Measurements from ENCODE around the gene CRYBG1.

CRYBG1 gene

GRCh38 chr6:106360410-106360988 is at the start of gene CRYBG1:
Gene CRYBG1 (plus strand): TSS chr6:106360717. CDS start chr6:106360909, 192 bp downstream.
- DNase-seq (ENCODE audit: low read depth in 2 of 2), result peak; percentile 48 to 68

DNA sequence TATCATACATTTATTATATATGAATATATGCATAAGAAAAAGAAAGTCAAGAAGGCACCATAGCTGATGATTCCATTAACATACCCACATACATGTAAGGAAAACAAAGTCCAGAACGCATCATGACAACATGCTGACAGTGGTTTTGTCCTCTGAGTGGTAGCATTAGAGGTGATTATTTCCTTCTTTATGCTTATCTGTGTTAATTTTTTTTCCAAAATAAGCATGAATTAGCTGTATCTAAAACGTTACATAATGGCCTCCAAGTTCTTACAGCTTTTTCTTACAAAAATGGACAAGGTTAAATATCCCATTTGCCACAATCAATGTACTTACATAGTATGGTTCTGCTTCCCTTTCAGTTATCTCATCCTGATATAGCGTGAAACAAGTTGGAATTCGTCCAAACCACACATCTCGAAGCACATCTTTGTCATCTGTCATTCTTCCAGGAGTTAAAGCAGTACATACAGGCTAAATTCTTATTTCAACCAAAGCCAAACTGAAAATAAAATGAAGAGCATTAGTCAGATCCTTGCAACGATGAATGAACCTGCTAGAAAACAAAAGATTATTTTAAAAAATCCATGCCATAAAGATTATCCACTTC is 44.6 kb upstream of the CRYBG1 start:
- no peak for DNase-seq (ENCODE audit: low read depth in 2 of 2)

DNA sequence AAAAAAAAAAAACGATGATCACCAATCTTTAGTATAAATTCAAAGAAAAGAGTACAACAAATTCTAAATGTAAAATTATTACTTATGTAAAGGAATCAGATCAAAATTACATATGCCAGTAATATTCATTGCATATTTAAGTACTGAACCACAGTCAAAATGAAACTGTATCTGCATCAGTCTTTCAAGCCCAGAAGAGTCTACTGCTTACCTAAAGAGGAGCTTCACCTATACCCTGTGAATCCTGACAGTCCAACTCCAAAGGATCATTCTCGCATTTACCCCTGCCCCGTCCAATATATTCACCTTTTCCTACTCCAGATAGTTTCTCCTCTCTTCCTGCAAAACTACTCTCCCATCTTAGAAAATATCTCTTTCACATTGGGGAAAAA is 44.1 kb upstream of the CRYBG1 start:
- no peak for DNase-seq (ENCODE audit: low read depth in 2 of 2)

- DNase-seq (ENCODE audit: low read depth in 2 of 2), result no peak
Observed at GRCh38 chr6:106318061-106318460, 42.5 kb upstream of the CRYBG1 start.

DNA sequence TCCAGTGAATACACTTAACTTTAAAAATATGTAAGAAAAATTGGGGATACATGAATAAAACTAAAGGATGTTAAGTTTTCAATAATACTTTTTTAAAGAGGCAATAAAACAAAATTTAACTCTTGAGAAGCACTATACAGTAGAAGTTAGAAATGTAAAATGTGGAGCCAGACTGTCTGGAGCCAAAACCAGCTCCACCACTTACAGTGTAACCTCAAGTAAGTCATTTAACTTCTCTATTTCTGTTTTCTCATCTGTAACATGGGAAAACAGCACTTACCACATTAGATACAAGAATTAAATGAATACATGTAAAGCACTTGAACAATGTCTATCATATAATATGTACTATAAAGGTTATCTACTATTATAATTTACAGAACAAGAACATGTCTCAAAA is 41.7 kb upstream of the CRYBG1 start:
- no peak for DNase-seq (ENCODE audit: low read depth in 2 of 2)

- no peak for DNase-seq (ENCODE audit: low read depth in 2 of 2)
Observed at GRCh38 chr6:106321940-106322339, 38.6 kb upstream of the CRYBG1 start.

DNA sequence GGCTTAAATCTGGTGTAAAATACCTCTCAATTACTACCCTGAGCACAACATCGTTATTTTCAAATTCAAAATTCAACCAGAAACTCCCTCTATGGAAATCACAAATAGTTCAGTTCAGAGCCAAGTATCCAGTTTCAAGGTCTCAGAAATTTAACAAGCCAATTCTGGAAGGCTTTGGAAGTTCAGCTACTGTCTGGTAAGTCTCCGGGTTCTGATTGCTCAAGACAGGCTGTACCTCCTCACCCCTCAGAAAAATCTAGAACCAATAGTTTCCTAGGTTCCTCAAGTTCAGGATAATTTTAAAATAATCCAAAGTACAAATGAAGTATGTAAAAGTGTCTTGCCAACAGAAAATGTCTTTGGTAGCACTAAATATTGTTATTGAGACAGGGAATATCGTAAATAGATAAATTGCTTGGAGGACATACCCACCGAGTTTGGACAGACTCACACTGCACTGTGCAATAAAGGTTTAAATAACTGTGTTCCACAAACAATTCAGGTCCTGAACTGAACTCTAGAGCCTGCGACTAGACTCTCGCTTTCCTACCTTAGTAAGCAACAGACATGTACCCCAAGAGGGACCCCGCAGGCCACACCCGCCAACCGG is 35.7 kb upstream of the CRYBG1 start:
- no peak for DNase-seq (ENCODE audit: low read depth in 2 of 2)

DNA sequence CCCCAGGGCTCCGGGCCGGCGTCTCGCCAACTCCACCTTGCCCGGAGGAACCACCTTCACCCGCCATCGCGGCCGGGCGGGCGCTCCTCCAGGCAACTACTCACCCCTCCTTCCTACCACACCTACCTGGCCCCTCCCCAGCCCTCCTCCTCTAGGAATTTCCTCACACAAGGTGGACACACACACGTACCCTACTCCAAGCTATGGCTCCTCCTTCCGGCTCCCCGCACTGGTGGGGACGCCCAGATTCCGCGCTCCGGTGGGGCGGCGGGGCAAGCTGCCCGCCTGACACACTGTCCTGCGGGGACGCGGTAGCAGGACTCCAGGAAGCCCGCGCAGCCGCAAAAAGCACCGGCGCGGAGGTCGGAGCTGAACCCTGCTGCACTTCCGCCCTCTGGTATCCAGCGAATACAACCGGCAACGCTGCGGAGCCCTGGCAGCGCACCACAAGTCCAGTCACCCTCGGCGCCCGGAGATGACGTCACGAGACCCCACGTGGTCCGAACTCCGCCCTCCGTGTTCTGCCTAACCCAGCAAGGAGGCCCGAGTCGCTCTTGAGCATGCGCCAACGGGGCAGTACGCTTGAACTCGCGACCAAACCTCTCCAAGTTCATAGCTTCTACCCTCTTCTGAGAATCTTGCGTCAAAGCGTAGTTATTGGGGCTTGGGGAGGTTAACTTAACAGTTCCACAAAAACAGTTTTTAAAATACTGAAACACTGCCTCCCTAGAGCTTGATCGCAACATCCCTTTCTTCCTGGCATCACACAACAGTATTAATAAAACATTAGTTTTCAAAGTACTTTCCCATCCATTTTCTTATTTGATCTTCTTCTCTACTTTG is 35.0 kb upstream of the CRYBG1 start, which contains the start of gene ATG5:
TSS of gene ATG5 (minus strand) at position 425 of the 843 bp plus-strand sequence. CDS start 9,552 bp downstream, outside the sequence.
- peak; percentile 99 for DNase-seq (ENCODE audit: low read depth in 2 of 2)

GRCh38 chr6:106334646-106335448 is 25.7 kb upstream of the CRYBG1 start:
- DNase-seq (ENCODE audit: low read depth in 2 of 2), result peak; percentile 16 to 21

GRCh38 chr6:106339334-106340029 is 21.0 kb upstream of the CRYBG1 start:
- DNase-seq (ENCODE audit: low read depth in 2 of 2), result peak; percentile 3 to 32

DNA sequence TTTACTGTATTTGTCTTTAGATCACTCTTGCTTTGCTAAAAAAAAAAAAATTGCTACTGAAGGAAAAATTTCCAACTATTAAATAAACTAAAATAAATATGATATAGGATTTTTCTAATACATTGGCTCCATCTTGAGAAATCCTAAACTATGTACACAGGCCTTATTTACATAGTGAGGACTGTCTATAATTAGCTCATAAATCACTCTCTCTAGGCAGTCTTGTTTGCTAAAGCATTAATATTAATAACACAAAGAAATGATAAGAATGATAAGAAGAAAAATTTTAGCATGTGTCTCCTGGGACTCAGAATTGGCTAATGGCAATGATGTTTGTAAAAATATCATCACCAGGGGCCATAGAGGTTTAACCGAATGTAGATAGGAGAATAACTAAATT is 13.3 kb upstream of the CRYBG1 start:
- no peak for DNase-seq (ENCODE audit: low read depth in 2 of 2)

GRCh38 chr6:106356378-106356777 is 4.1 kb upstream of the CRYBG1 start:
- no peak for DNase-seq (ENCODE audit: low read depth in 2 of 2)

DNA sequence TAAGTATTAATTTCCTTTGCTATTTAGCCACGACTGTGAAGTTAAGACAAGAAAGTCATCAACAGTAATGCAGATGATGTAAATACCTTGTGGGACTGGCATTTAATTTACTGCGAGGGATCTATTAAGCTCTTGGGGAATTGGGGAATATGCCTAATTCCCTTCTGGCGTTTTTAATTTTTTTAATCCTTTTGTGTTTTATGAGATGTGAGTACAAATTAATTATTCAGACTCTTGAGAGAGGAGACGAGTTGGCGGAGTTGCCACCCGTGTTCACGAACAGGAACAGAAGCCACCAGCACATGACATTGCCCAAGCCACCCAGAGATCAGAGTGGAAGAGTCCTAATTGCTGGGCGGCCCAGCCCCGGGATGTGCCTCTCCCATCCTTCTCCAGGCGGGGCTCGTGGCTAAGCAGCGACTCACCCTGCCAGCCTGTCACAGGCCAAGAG is 533 bp upstream of the CRYBG1 start:
- no peak for DNase-seq (ENCODE audit: low read depth in 2 of 2)

GRCh38 chr6:106360989-106361430 is 493 bp downstream of the CRYBG1 start:
- peak in 1 of 2 donors; percentile 15 for DNase-seq (ENCODE audit: low read depth in 2 of 2)

- no peak for DNase-seq (ENCODE audit: low read depth in 2 of 2)
Observed at GRCh38 chr6:106363401-106364138, 3.1 kb downstream of the CRYBG1 start.

DNA sequence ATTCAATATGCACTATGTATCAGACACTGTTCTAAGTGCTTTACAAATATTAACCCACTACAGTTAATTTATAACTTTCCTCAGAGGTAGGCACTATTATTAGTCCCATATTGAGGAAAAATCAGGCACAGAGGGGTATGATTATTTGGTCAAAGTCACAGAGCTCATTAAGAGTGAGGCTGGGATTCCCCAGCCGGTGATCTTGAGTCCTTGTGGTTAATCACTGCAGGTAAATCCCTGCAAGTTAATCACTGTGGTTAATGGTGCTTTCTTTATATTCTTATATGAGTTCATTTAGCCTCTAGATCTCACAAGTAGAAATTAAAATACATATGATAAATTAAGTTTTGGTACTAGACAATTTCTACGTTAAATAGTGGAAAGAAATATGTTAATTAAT is 9.2 kb downstream of the CRYBG1 start:
- no peak for DNase-seq (ENCODE audit: low read depth in 2 of 2)

DNA sequence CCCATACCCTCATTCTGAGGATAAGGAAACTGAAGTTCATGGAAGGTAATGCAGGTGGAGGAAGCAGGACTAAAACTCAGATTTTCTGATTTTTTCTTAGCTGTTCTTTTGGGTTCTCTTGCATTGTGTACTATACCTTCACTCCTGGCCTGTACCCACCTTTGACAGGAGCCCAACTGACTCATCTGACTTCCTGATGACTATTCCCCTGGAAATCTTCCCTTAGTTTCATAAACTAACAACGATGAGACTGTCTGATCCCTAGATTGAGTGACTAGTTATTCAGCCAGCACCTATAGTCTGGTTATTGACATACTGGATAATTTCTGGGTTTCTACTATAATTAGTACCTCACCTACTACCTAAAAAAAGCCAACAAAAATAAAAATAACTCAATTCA is 10.1 kb downstream of the CRYBG1 start:
- DNase-seq (ENCODE audit: low read depth in 2 of 2), result no peak

GRCh38 chr6:106372838-106373501 is 12.5 kb downstream of the CRYBG1 start:
- no peak for DNase-seq (ENCODE audit: low read depth in 2 of 2)

DNA sequence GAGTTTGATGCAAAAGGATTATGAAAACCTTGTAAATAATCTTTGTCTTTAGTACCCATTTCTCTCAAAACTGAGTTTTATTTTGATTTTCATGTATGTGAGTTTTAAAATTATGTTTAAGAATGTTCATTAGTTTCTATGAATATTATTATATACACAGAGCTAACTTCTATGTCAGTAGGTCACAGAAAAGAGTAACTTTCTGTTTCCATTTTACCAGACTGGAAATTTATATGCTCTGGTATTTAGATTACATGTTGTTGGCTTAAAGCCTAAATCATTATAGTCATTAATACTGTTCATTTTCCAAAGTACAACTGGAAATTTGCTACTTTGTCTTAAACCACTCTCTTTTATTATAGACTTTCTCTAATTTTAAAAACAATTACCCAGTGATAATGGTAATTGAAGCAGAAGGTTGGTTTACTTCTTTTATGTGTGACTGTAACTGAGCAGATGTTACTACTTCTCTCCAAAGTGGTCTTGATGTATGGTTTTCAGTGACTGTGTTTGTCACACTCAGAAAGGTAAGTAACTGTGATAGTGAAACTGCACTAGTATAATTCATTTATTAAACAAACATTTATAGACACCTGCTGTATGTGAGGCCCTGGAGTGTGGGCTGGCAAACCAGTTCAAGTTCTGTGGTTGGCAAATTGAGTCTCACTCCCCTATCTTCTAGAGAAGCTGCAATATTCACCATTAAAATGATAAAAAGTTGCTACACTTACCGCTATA is 13.2 kb downstream of the CRYBG1 start:
- no peak for DNase-seq (ENCODE audit: low read depth in 2 of 2)

All from stimulated activated CD4-positive, alpha-beta T cell treated with anti-CD3 and anti-CD28 coated beads, Interleukin-4, amount 100 ng/mL, for 48 hours (primary cell).